Mesenchymal stem cell (in vitro differentiated cells and primary cell): ENCODE results near the gene LRP1B.
A peak's percentile ranks its signal among the peaks of the same experiment; 100 is the strongest.

Experiments
- DNase-seq: peaks from one replicate; pipeline ENCODE4 v3.0.0-alpha.2; 2013
- H2AFZ ChIP-seq: one replicate; pipeline ENCODE4 v1.6.1; 2013; ENCODE audit warnings: low read depth, mild to moderate bottlenecking, control low read depth, inconsistent platforms, low read length, moderate library complexity
- H2AK5ac ChIP-seq: 2 replicates; pipeline ENCODE4 v1.6.1; 2013; ENCODE audit warnings: low read length, moderate library complexity, mild to moderate bottlenecking, inconsistent platforms; ENCODE audit not compliant: severe bottlenecking
- H2BK120ac ChIP-seq: one replicate; pipeline ENCODE4 v1.6.1; 2013; ENCODE audit warnings: low read depth, mild to moderate bottlenecking, inconsistent platforms, low read length, moderate library complexity
- H2BK12ac ChIP-seq, 2 experiments: one replicate each; pipeline ENCODE4 v1.6.1; 2013; ENCODE audit warnings: inconsistent platforms in 2 of 2, low read length in 2 of 2, mild to moderate bottlenecking in 2 of 2, moderate library complexity in 2 of 2, control low read depth in 1 of 2
- H2BK15ac ChIP-seq: one replicate; pipeline ENCODE4 v1.6.1; 2013; ENCODE audit warnings: mild to moderate bottlenecking, low read depth, inconsistent platforms; ENCODE audit not compliant: poor library complexity, severe bottlenecking
- H2BK5ac ChIP-seq: 2 replicates; pipeline ENCODE4 v1.6.1; 2013; ENCODE audit warnings: low read depth, mild to moderate bottlenecking, low read length, control low read depth, inconsistent platforms; ENCODE audit not compliant: poor library complexity, severe bottlenecking
- H3K14ac ChIP-seq, 2 experiments: one replicate each; pipeline ENCODE4 v1.6.1; 2013; ENCODE audit warnings: inconsistent platforms in 2 of 2, low read length in 2 of 2, control low read depth in 1 of 2, mild to moderate bottlenecking in 1 of 2, moderate library complexity in 1 of 2
- H3K18ac ChIP-seq, 2 experiments: one replicate each; pipeline ENCODE4 v1.6.1; 2013; ENCODE audit warnings: inconsistent platforms in 2 of 2, low read length in 2 of 2, control low read depth in 1 of 2, low read depth in 1 of 2, mild to moderate bottlenecking in 1 of 2
- H3K23ac ChIP-seq, 2 experiments: one replicate each; pipeline ENCODE4 v1.6.1; 2013; ENCODE audit warnings: inconsistent platforms in 2 of 2, low read length in 2 of 2, mild to moderate bottlenecking in 2 of 2, moderate library complexity in 2 of 2, control low read depth in 1 of 2
- H3K27ac ChIP-seq: 2 replicates; pipeline ENCODE4 v1.5.1; 2013; ENCODE audit warnings: mild to moderate bottlenecking, moderate library complexity, low read length, control low read depth, inconsistent platforms; ENCODE audit not compliant: poor library complexity, severe bottlenecking
- H3K27me3 ChIP-seq, 2 experiments: 2 replicates each; pipeline versions ENCODE4 v1.6.1 to v1.7.0; 2013; ENCODE audit warnings: low read length in 2 of 2, mild to moderate bottlenecking in 2 of 2, moderate library complexity in 2 of 2, control low read depth in 1 of 2, inconsistent platforms in 1 of 2; ENCODE audit not compliant: control insufficient read depth in 1 of 2, insufficient read depth in 1 of 2
- H3K36me3 ChIP-seq, 2 experiments: 2 replicates each; pipeline versions ENCODE4 v1.6.1 to v1.7.0; 2013; ENCODE audit warnings: low read length in 2 of 2, control low read depth in 1 of 2, inconsistent platforms in 1 of 2, low read depth in 1 of 2, mild to moderate bottlenecking in 1 of 2; ENCODE audit not compliant: insufficient read depth in 2 of 2, control insufficient read depth in 1 of 2
- H3K4ac ChIP-seq, 2 experiments: one replicate each; pipeline ENCODE4 v1.6.1; 2013; ENCODE audit warnings: inconsistent platforms in 2 of 2, low read length in 2 of 2, mild to moderate bottlenecking in 2 of 2, moderate library complexity in 2 of 2, control low read depth in 1 of 2, low read depth in 1 of 2
- H3K4me1 ChIP-seq: 2 replicates; pipeline ENCODE4 v1.6.1; 2013; ENCODE audit warnings: low read depth, low read length, control low read depth; ENCODE audit not compliant: control insufficient read depth, insufficient read depth
- H3K4me2 ChIP-seq: 2 replicates; pipeline ENCODE4 v1.6.1; 2013; ENCODE audit warnings: low read length, mild to moderate bottlenecking, inconsistent platforms; ENCODE audit not compliant: poor library complexity, severe bottlenecking
- H3K4me3 ChIP-seq, 2 experiments: 2 replicates each; pipeline versions ENCODE4 v1.5.1 to v1.7.0; 2013; ENCODE audit warnings: low read length in 2 of 2, mild to moderate bottlenecking in 2 of 2, control low read depth in 1 of 2, low read depth in 1 of 2; ENCODE audit not compliant: insufficient read depth in 1 of 2
- H3K79me1 ChIP-seq: replicated peaks from 2 replicates; pipeline ENCODE4 v1.6.1; 2013; ENCODE audit warnings: mild to moderate bottlenecking, control low read depth, low read length, inconsistent platforms; ENCODE audit not compliant: poor library complexity, severe bottlenecking
- H3K9ac ChIP-seq: 2 replicates; pipeline ENCODE4 v1.7.0; 2013; ENCODE audit warnings: mild to moderate bottlenecking, low read length, moderate library complexity
- H3K9me3 ChIP-seq: 2 replicates; pipeline ENCODE4 v1.7.0; 2013; ENCODE audit warnings: mild to moderate bottlenecking, low read length; ENCODE audit not compliant: control insufficient read depth
- H4K8ac ChIP-seq: one replicate; pipeline ENCODE4 v1.6.1; 2013; ENCODE audit warnings: inconsistent platforms, mild to moderate bottlenecking, low read length, moderate library complexity
- H4K91ac ChIP-seq: one replicate; pipeline ENCODE4 v1.6.1; 2013; ENCODE audit warnings: mild to moderate bottlenecking, low read length, inconsistent platforms
- WGBS: methylation state at CpG from one replicate; pipeline ENCODE4 v1.1.7; 2013; ENCODE audit warnings: mixed read lengths; 5-methylcytosine and 5-hydroxymethylcytosine counted together

LRP1B gene

GRCh38 chr2:141020346-141020745 is 1110.5 kb downstream of the LRP1B start:
- Histone ChIP-seq H3K4me1 (no peaks in the 10 kb centered on the region), H3K23ac (no peak overlapping the region), H3K14ac (no peak overlapping the region), H3K36me3 (no peaks in the 10 kb centered on the region), H2BK5ac (no peak overlapping the region), H4K91ac (no peak overlapping the region), H2AFZ (no peak overlapping the region), H2BK120ac (no peak overlapping the region), H2BK15ac (no peak overlapping the region), H3K4me3 (peak overlapping the region in 1 of 2 experiments; percentile 13), H3K79me1 (no peaks in the 10 kb centered on the region), H3K9me3 (no peaks in the 10 kb centered on the region), H3K27me3 (no peaks in the 10 kb centered on the region), H3K4ac (no peak overlapping the region), H4K8ac (no peak overlapping the region), H3K9ac (peak overlapping the region; percentile 89), H3K4me2 (no peak overlapping the region), H3K27ac (no peak overlapping the region), H2BK12ac (no peak overlapping the region), H3K18ac (no peak overlapping the region), H2AK5ac (no peak overlapping the region)
- no peak for DNase-seq
- WGBS: 100% methylated on average over 2 of the region's 3 CpGs

- no peak for DNase-seq
- Histone ChIP-seq H2BK12ac (no peak overlapping the region), H2BK120ac (no peak overlapping the region), H4K8ac (no peak overlapping the region), H2AFZ (no peak overlapping the region), H3K4me3 (no peak overlapping the region), H2BK5ac (no peak overlapping the region), H3K9ac (no peak overlapping the region), H3K9me3 (no peaks in the 10 kb centered on the region), H3K4me1 (no peaks in the 10 kb centered on the region), H2AK5ac (no peak overlapping the region), H3K23ac (no peak overlapping the region), H3K4ac (no peak overlapping the region), H3K18ac (no peak overlapping the region), H3K27ac (no peak overlapping the region), H2BK15ac (no peak overlapping the region), H3K79me1 (no peaks in the 10 kb centered on the region), H3K14ac (no peak overlapping the region), H3K36me3 (no peaks in the 10 kb centered on the region), H3K4me2 (no peak overlapping the region), H4K91ac (no peak overlapping the region), H3K27me3 (no peaks in the 10 kb centered on the region)
- WGBS: 93% methylated on average over 4 of the region's 4 CpGs
Observed at GRCh38 chr2:141015341-141016047, 1115.3 kb downstream of the LRP1B start.

DNA sequence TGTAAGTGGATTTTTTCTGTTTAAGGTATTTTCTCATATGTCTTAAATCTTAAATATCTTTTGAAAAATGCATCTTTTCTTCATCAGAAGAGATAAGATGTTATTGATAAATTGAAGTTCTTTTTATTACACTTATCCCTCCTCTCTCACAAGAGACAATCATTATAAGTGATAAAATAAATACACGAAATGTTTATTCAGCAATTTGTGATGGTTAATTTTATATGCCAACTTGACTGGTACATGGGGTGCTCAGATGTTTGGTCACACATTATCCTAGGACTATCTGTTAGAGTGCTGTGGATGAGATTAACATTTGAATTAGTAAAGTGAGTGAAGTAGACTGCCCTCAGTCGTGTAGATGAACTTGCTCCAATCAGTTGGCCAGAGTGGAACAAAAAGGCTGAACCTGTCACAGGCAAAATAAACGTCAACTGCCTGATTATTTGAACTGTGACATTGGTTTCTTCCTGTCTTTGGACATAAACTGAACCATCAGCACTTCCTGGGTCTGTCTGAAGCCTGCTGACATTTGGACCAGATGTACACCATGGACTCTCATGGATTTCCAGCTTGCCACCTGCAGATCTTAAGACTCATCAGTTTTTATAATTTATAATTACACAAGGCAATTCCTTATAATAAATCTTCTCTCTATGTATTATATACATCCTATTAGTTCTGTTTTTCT is 1126.7 kb downstream of the LRP1B start:
- WGBS: 83% methylated on average over 3 of the region's 3 CpGs

GRCh38 chr2:141001750-141002149 is 1129.1 kb downstream of the LRP1B start:
- Histone ChIP-seq H2BK12ac (no peak overlapping the region), H3K9me3 (peaks cover 3% of the 10 kb centered on the region), H2AK5ac (no peak overlapping the region)

More for the DNA sequence above, 1126.7 kb downstream of the LRP1B start:
- Histone ChIP-seq H3K36me3 (no peaks in the 10 kb centered on the region), H3K9me3 (peaks cover 3% of the 10 kb centered on the region), H3K4ac (no peak overlapping the region), H3K4me1 (no peaks in the 10 kb centered on the region), H4K91ac (no peak overlapping the region), H2BK120ac (no peak overlapping the region), H3K9ac (no peak overlapping the region), H3K14ac (no peak overlapping the region), H2BK12ac (peak overlapping the region in 1 of 2 experiments; percentile 39), H4K8ac (no peak overlapping the region), H3K27ac (no peak overlapping the region), H3K27me3 (no peaks in the 10 kb centered on the region), H2AK5ac (no peak overlapping the region), H3K79me1 (no peaks in the 10 kb centered on the region), H3K4me3 (no peak overlapping the region), H3K4me2 (no peak overlapping the region), H3K23ac (no peak overlapping the region), H2BK5ac (no peak overlapping the region), H2AFZ (no peak overlapping the region), H3K18ac (no peak overlapping the region), H2BK15ac (no peak overlapping the region)
- DNase-seq: no peak

More at GRCh38 chr2:141001750-141002149, 1129.1 kb downstream of the LRP1B start:
- no peak overlapping the region for H2BK120ac ChIP-seq
- H3K27me3 ChIP-seq: no peaks in the 10 kb centered on the region
- no peak overlapping the region for H2AFZ ChIP-seq
- H4K8ac ChIP-seq: no peak overlapping the region
- H4K91ac ChIP-seq: no peak overlapping the region
- H3K9ac ChIP-seq: no peak overlapping the region
- H3K14ac ChIP-seq: no peak overlapping the region
- no peaks in the 10 kb centered on the region for H3K36me3 ChIP-seq
- no peak overlapping the region for H3K23ac ChIP-seq
- 95% methylated on average over 5 of the region's 5 CpGs for WGBS
- no peak overlapping the region for H3K4ac ChIP-seq
- no peak overlapping the region for H2BK5ac ChIP-seq
- H3K79me1 ChIP-seq: no peaks in the 10 kb centered on the region
- H3K18ac ChIP-seq: peak overlapping the region; percentile 33 to 50
- H3K4me1 ChIP-seq: no peaks in the 10 kb centered on the region
- H2BK15ac ChIP-seq: no peak overlapping the region
- H3K4me2 ChIP-seq: no peak overlapping the region
- no peak overlapping the region for H3K4me3 ChIP-seq
- no peak overlapping the region for H3K27ac ChIP-seq
- DNase-seq: no peak
